Activated CD8-positive, alpha-beta memory T cell treated with anti-CD3 and anti-CD28 coated beads for 48 hours (primary cell): ENCODE data around the gene EFNA1.
"Not testable (repeated sequence)": the region's sequence is repeated elsewhere in the genome, so short reads cannot be mapped to it uniquely, and the experiment has no call there.

Source experiments
- DNase-seq, 3 experiments: peaks; one replicate each; pipeline ENCODE4 v3.0.0-alpha.2; 2020; ENCODE audit warnings: low read depth in 2 of 3, low spot score in 2 of 3

EFNA1 gene

DNA sequence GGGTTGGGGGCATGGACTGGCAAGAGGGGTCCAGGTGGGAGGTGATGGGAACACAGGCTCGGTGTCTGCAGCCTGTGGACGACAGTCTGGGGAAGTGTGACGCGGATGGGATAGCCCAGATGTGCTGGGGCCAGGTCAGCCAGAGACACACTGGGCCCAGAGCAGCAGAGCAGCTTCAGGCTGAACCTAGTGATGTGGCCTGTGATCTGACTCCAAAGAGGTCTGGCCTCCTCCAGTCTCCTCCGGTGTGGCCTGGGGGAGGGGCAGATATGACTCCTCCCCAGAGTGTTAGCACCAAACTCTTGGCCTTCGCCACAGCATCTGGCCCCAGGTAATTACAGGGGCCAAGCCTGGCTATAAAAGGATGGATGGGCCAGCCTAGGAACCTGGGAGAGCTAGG is 35.5 kb upstream of the EFNA1 start:
- DNase-seq = no peak

DNA sequence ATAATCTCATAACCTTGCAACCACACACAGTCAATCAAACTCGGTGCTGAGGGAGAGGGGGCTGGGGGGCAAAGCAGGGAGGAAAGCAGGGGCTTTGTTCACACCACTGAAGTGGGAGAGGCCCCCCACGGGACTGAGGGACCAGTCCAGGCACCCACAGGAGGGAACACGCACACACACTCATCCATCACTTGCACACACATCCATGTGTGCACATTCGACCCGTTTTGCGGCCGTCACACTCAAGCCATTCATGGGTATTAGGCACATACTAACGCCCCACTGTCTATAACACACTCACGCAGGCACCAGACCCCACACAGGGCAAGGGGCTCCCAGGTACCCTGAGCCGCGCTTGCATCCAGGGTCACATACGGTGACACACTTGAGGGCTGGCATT is 35.0 kb upstream of the EFNA1 start:
- no peak for DNase-seq

DNA sequence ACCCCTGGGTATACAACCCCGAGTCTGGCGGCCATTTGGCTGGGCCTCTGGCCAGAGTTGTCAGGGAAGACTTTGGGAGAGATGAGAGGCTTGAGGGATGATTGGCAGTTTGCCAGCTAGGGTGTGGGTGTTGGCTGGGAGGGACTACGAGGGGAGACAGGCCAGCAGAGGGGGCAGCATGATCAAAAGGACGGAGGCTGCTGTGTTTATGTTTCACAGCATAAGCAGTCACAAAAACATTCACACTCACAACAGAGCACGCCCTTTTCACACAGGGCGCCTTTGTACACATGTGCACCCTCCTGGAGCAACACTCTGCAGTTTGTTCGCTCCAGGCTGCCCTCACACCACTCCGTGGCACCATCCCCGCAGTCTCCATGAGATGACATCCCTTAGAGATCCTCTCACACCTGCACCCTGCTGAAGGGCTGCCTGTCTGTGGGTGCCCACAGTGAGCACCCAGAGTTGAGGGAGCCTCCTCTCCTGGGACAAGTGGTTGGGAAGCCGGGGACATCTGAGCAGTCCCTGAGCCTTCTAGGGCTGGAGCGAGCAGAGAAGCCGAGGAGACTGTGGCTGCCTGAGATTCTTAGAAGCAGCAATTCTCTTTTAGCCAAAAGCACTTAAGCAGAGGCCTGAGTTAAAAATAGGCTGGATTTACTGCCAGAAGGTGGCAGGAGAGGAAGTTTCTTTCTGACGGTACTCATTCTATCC is 33.6 kb upstream of the EFNA1 start:
- no peak for DNase-seq

DNA sequence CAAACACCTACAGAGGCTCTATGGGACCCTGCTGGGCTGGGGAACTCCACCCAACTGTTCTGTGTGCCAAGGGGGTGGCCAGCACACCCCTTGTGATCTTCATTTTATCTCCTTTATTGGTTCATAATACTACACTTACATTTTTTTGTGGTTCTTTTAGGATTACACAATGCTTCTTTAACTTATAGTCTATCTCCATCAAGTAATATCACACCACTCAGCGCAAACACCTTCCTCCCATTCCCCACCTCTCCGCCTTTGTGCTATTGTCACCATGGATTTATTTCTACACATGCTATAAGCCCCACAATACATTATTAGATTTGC is 33.1 kb upstream of the EFNA1 start:
- no peak for DNase-seq

DNA sequence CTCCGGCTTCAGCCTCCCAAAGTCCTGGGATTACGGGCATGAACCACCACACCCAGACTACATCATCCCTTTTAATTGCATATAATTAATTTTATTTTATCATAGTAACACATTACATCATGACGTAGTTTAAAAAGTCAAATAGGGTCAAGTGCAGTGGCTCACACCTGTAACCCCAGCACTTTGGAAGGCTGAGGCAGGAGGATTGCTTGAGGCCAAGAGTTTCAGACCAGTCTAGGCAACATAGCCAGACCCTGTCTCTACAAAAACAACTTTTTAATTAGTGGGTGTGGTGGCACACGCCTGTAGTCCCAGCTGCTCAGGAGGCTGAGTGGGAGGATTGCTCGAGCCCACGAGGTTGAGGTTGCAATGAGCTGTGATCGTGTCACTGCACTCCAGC is 28.3 kb upstream of the EFNA1 start:
- no peak for DNase-seq

DNA sequence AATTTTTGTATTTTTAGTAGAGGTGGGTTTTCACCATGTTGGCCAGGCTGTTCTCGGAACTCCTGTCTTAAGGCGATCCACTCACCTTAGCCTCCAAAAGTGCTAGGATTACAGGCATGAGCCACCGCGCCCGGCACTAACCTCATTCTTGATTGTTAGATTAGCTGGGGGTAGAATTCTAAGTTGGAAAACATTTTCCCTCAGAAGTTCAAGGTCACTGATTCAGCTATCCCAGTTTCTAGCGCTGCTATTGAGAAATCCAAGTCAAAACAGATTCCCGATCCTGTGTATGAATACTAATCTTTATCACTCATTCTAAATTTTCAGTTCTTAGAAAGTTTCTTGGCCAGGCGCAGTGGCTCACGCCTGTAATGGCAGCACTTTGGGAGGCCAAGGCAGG is 24.4 kb upstream of the EFNA1 start:
- DNase-seq = no peak

DNA sequence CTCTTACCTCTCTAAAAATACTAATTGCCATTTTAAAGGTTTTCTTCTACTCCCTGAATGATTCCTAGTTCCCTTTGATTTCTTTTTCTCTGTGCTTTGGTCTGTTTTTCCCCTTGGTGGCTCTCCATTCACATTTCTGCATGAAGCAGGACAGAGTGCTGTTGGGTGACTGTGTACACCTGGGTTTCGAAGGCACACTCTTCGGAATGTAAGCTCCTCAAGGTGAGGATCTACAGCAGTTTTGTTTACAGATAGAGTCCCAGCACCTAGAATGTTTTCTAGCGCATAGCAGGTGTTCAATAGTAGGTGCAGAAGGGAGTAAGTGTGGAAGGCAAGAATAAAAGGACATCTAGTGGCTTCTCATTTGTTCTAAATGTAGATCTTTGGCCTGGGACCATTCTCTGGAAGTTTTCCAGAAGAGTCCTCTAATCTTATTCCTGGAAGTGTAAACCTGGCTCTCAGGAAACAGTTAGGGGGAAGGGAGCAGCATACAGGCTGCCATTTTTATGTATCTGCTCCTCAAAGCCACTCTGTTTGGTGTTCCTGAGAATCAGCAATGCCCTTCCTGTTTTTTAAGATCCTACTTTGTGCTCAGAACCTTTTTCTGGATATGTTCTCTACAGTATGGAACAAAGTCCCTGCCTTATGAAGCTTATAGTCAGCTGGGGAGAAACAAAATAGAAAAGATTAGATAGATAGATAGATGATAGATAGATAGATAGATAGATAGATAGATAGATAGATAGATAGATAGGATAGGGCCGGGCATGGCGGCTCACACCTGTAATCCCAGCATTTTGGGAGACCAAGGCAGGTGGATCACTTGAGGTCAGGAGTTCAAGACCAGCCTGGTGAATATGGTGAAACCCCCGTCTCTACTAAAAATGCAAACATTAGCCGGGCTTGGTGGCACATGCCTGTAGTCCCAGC is 22.8 kb upstream of the EFNA1 start:
- DNase-seq = no peak

DNA sequence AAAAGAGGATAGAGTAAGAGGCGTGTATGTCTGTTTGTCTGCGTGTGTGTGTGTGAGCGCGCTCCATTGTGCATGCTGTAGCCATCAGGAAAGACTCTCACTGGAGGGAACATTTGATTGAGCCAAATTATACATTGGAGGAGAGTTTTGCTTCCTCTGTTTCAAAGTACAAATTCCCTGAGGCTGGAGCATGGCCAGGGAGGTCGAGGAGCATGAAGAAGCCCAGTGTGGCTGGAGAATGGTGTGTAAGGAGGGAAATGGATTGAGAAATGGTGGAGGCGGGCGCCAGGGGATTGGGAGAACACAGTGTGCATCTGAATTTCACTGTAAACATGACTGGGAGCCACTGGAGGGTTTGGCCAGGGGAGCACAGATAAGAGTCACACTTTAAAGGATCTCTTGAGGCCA is 22.1 kb upstream of the EFNA1 start:
- DNase-seq = no peak

DNA sequence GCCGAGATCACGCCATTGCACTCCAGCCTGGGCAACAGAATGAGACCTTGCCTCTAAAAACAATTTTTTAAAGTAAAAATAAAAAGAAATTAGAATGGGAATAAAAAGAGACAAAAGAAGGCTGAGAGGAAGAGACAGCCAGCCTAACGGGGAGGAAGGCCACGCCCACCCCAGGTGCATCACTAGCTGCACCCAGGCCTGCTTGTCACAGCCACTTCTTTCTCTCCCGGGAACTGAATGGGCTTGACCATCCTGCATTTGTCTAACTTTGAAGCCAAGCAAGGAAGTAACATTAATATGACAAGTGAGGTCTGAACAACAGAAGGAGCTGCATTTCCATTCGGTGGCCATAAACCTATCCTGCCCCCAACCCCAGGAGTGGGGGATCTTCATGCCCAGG is 20.8 kb upstream of the EFNA1 start:
- no peak for DNase-seq

DNA sequence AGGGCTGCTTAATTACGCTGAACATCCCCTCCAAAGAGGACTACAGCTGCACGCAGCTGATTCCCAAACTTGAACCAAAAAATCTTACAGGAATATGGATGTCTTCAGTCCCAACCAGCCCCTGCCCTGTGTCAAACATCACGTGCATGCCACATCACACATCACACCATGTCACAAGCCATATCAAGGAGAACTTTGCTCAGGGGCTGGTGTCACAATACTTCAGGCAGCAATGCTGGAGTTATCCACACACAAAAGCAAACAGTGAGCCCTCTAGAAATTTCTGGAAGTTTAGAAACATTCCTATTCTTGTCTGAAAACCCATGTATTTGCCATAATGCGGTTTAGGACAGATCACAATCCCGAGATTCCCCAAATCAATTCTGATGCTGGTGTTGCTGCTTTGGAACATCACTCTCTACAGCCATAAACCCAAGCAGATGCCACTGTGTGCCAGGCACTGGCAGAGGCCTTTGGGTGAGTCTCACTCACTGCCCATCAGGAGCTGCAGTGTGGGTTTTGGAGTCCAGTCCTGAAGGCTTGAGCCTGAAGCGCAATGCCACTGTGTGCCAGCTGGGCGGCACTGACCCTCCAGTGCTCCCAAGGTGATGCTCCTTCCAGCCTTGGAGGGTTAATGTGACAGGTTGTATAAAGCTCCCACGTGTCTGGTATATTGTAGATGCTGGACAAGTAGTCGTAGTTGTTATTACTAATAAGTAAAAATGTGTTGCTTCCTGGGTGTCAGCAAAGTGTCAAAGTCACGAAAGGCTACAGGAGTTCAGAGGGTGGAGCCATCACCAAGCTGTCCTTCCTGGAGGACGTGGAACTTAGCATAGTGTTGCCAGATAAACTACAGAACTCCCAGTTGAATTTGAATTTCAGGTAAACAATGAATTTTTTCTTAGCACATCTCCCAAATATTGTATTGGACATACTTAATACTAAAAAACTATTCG is 20.1 kb upstream of the EFNA1 start:
- no peak for DNase-seq

DNA sequence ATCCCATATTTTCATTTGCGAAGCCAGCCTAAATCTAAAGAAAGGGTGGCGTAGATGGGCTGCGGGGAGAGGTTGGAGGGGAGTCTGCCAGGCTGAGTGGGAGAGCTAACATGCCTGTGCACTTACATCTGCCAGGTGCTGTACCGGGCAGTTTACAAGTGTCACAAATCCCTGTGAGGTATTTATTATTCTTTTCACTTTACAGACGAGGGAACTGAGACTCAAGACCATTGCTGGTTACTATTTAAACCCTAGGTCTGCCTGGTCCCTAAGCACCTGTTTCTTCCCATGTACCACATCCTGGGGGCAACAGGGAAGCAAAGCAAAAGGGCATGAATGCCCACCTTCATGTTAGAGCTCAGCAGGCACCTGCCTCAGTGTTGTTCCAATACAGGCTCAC is 19.4 kb upstream of the EFNA1 start:
- no peak for DNase-seq

DNA sequence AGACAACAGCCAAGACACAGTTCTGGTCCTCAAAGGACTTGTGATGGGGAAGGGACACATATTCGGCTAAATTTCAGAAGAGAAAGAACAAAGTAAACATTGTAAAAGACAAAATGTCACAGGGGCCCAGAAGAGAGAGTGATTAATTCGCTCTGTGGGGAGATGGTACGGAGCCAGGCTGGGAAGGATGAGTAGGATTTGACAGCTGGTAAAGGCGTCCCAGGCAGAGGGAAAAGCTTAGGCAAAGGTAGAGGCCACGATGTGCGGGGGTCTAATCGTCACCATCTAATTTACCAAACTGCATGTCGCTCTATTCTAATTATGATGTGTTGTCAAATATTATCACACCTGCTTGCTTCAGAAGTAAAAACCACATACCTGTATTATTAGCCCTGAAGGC is 17.3 kb upstream of the EFNA1 start:
- DNase-seq = no peak

DNA sequence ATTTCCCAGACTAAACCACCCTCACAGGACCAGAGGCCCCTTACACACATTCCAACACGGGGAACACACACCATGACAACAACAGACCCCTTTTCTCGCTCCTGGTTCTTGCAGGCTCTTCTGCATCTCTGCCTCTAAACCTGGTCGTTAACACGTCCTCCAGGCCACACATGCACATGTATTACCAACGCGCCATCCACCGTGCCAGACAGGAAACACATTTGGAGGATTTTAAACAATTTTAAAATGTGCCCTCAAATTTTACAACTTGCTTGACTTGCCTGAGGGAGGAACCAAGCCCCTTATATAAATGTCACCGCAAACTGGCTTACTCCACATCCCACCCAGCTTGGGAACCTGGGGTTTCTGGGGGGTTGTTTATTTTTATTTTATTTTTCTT is 16.9 kb upstream of the EFNA1 start:
- no peak for DNase-seq

DNA sequence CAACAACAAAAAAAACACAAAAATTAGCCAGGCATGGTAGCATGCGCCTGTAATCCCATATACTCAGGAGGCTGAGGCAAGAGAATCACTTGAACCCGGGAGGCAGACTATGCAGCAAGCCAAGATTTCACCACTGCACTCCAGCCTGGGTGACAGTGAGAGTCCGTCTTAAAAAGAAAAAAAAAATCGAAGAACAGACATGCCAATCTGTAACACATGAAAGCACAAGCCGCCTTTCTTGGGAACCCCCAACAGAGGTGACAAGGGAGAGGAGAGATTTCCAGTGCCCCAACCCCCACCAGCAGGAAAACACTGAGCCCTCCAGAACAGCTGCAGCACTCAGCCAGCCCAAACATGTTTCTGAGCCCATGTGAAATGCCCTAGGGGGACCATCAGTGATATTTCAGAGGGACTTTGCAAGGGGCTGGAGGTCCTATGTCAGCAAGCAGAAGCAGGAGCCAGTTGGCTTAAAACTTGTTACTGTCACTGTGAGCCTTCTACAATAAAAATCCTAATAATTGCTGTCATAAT is 14.2 kb upstream of the EFNA1 start:
- DNase-seq = no peak

DNA sequence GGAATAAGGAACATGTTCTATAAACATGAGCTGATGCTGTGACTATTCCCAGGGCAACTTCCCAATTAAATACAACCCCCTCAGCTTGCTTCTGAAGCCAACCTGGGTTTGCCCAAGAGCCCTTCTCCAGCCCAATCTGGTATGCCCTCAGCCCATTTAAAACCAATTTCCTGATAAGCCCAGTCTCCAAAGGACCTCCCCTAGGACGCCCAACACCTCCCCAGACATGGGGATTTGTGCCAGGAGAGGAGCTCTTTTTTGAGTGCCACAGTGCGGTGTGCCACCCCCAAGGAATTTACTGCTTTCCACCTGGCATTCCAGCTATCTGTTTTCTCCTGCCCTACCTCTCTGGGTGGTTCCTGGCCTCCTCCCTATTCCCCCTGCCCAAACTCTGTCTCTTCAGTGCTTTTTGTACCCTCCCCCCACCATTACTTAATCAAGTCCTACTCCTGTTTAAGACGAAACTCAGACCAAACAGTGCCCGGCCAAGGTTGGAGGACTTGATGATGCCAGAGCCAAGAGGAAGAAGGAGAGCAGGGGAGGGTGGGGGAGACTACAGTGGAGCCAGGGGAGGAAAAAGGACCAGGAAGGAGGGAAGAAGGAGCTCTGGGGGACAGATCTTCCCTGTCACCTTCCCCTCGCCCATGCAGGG is 11.4 kb upstream of the EFNA1 start:
- no peak for DNase-seq

DNA sequence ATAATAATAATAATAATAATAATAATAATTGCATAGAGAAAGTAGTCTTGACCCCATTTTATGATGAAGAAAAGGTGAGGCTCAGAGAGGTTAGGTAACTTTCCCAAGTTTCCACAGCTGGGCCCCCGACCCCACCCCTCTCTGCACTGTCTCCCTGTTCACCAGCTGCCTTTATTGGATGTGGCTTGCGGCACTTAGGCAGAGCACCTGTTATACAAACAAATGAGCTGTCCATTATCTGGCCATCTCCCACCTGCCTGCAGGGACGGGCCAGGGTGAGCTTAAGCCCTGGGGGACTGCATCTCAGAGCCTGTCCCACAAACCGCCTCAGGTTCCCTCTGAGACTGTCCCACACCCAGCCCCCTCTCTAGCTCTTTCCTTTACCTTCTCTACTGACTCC is 10.1 kb upstream of the EFNA1 start:
- no peak for DNase-seq

DNA sequence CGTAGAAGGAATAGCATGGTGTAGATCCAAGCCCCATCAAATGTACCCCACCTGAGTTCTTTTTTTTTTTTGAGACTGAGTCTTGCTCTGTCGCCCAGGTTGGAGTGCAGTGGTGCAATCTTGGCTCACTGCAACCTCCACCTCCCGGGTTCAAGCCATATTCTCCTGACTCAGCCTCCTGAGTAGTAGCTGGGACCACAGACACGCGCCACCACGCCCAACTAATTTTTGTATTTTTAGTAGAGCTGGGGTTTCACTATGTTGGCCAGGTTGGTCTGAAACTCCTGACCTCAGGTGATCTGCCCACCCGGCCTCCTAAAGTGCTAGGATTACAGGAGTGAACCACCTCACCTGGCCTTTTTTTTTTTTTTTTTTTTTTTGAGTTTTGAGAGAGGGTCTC is 9.6 kb upstream of the EFNA1 start:
- not testable (repeated sequence) for DNase-seq

DNA sequence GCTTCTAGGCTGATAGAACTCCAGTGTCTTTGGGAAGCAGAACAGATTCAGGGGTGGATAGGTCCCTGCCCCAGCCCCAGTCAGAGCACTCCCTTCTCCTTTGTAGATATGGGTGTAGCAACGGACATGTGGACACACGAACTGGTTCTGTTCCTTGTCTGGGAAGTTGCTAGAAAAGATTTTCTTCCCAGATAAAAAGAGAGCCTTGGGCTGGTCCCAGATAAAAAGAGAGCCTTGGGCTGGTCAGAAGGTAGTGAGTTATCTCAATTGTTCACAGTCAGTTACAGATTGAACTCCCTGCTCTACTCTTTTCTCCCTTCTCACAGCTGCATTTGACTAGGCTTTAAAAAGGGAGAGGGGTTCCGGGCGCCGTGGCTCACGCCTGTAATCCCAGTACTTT is 7.4 kb upstream of the EFNA1 start:
- DNase-seq = no peak

DNA sequence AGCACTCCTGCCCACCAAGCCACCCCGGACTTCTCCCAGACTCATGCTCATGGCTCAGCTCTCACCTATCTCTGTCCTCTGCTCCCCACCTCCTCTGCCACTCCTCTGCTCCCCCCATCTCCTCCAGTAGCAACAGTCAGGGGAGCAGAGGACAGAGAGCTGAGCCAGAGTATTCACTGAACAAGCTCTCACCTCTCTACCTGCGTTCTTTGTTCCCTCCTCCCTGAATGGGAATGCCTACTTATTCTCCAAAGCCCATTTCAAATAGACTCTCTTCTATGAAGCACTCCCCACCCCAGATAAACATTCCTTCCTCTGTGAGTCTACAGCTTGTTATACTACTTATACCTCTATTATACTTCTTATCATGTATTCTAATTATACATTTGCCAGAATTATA is 6.4 kb upstream of the EFNA1 start:
- no peak for DNase-seq

DNA sequence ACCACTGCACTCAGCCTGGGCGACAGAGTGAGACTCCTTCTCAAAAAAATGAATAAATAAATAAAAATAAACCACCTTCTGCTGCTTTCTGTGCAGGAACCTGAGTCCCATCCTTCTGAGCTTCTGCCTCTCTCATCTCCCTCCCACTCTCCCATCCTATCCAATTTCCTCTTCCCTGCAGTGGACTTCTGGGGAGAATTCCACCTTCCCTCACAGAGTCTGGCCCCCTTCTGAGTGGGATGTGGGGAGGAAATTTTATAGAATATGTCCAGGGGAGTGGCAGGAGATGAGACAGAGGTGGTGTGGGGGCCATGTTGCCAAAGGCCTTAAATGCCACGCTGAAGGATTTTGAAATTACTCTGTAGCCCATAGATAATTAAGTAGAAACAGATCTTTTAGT is 5.4 kb upstream of the EFNA1 start:
- DNase-seq = no peak

DNA sequence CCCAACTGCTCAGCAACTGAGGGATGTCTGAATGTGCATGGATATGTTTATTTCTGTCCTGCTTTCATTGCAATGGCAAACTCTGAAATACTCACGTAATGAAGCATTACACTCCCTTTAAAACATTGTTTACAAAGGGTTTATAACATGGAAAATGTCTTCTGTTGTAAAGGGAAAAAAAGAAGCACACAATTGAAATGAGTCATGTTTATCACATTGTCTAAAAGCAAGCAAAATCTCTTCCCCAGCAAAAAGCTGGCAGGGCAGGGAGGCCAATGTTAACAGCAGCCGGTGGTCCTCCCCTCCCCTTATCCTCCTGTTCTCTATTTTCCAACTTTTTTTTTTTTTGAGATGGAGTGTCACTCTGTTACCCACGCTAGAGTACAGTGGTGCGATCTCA is 3.9 kb upstream of the EFNA1 start:
- DNase-seq = no peak
